Activated CD8-positive, alpha-beta T cell treated with anti-CD3 and anti-CD28 coated beads, Interleukin-2, amount 10 ng/mL, durations not matched to agents 7 days and 5 days (primary cell): Measurements from ENCODE around the gene NPPC. TPM values are rescaled to one million over a fixed set of nuclear protein-coding genes. Genes with fewer than 3 reads are reported as not detected.

Source experiments
- ATAC-seq: fragments of 150-1000 bp; cut with Tn5 transposase; one replicate; pipeline ENCODE4 v1.10.0; 2021; ENCODE audit warnings: moderate library complexity
- CTCF ChIA-PET: fragments of 350-600 bp; sonication (Branson Sonifier 250); formaldehyde crosslinking; loops from one replicate; lab custom pipeline; 2021; ENCODE audit warnings: antibody characterized with exemption; lab: Charles Lee
- POLR2A ChIA-PET: fragments of 350-600 bp; sonication (Branson Sonifier 250); formaldehyde crosslinking; loops from one replicate; lab custom pipeline; 2021; ENCODE audit warnings: antibody characterized with exemption; lab: Charles Lee
- DNase-seq: peaks from one replicate; pipeline ENCODE4 v3.0.0-alpha.2; 2020
- H3K27ac Mint-ChIP-seq: one replicate; pipeline ENCODE4 v1.8.0; 2021; ENCODE audit warnings: mild to moderate bottlenecking, mixed read lengths
- H3K27me3 Mint-ChIP-seq: one replicate; pipeline ENCODE4 v1.8.0; 2021; ENCODE audit warnings: low read depth, mixed read lengths
- H3K36me3 Mint-ChIP-seq: one replicate; pipeline ENCODE4 v1.8.0; 2021; ENCODE audit warnings: low read depth, mixed read lengths
- H3K4me1 Mint-ChIP-seq: one replicate; pipeline ENCODE4 v1.8.0; 2021; ENCODE audit warnings: low read depth, mixed read lengths
- H3K4me3 Mint-ChIP-seq: one replicate; pipeline ENCODE4 v1.8.0; 2021; ENCODE audit warnings: mild to moderate bottlenecking, mixed read lengths
- H3K9me3 Mint-ChIP-seq: one replicate; pipeline ENCODE4 v1.8.0; 2022; ENCODE audit warnings: mixed read lengths; ENCODE audit not compliant: insufficient read depth
- total RNA-seq, 2 experiments: library from RNA; stranded (reverse); gene quantifications; one replicate each; pipeline ENCODE4 v1.2.3, GENCODE V29; 2021

Gene NPPC
- total RNA-seq, 2 experiments from 2014 or later = 1.4 to 1.8 TPM

DNA sequence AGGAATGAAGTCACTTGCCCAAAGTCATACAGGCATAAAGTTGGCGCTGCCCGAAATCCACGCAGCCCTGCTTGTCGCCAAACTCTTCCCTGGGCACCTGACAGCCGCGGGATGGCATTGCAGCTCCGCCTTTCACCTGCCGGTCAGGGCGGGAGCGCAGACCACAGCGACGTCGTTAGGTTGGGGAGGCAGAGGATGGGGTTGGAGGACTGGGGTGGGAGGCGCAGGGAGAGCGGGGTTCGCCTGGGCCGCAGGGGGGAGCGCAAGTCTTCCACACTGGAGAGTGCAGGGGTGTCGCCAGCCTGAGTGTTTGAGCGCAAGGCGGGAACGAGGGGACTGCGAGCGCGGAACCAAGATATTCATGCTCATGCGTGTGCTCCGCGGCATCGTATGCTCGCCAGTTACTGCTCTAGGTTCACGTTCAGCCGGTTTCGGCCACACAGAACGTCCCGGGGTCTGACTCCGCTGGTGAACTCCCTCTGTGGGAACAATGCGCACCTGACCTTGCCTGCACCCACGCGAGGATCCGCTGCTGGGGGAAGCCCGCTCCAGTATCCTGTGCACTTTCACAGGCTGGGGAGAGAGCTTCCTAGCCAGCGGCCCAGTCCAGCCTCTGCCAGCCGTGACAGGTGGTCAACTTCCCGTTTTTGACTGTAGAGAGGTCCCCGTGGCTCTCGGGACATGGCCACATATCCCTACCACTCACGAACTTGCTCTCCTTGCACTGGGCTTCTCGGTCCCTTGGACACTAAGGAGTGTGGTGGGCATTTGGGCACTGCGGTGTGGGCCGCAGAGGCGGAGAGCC is 767 bp upstream of the NPPC start:
- H3K9me3 Mint-ChIP-seq = no peaks in the 10 kb centered on the region
- DNase-seq (peak; percentile 52), ATAC-seq (peak; percentile 18)
- ChIA-PET CTCF (interaction anchor here (0.8 to 9.6 kb wide), 7 partner anchors 11 to 397 kb away, joined by 3 to 99 read pairs (median 6); no protein-coding TSS in a partner anchor), POLR2A (interaction anchor here (1.0 kb wide), 1 partner anchor 10 kb away, joined by 3 read pairs; no protein-coding TSS in a partner anchor)
- peak overlapping the region; percentile 65 for H3K4me3 Mint-ChIP-seq
- no peaks in the 10 kb centered on the region for H3K36me3 Mint-ChIP-seq
- no peak overlapping the region for H3K27ac Mint-ChIP-seq
- H3K27me3 Mint-ChIP-seq = peaks cover 36% of the 10 kb centered on the region
- peaks cover 14% of the 10 kb centered on the region for H3K4me1 Mint-ChIP-seq

DNA sequence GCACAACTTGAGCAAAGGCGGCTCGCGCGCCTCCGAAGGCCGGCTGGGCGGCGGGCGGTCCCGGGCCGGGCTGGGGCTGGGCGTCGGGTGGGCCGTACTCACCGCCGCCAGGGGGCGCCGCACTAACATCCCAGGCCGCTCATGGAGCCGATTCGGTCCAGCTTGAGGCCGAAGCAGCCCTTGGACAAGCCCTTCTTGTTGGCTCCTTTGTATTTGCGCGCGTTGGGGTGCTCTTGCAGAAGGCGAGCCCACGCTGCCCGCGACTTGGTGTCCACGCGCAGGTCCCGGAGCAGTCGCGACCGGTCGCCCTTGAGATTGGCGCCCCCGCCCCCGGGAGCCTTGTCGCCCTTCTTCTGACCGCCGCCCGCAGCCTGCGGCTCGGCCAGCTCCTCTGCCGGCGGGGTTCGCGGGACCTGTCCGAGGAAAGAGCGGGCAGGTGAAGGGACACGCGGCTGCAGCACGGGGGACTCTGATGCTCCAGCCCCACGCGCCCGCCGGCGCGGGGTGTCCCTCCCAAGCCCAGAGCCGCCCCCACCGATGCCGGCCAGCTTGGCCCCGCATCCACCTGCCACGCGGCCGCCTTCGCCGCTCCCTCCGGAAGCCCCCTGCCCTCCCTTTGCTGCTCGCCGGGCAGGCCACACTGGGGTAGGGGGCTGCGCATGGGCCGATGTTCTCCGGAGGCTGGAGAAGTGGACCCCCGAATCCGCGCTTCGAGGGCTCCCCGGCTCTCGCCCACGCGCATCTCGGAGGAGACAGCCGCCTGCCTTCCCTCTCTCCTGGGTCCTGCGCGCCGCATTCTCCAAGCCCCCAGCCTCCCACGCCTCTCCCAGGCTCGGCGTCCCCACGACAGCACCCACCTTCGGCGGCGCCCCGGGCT is 655 bp downstream of the NPPC start:
- Mint-ChIP-seq H3K27ac (no peak overlapping the region), H3K27me3 (peaks cover 34% of the 10 kb centered on the region), H3K9me3 (no peaks in the 10 kb centered on the region), H3K4me1 (peaks cover 14% of the 10 kb centered on the region), H3K4me3 (peak overlapping the region; percentile 60), H3K36me3 (no peaks in the 10 kb centered on the region)
- ATAC-seq (peak; percentile 68), DNase-seq (peak; percentile 78)
- CTCF ChIA-PET = interaction anchor here (0.7 to 9.6 kb wide), 15 partner anchors 9 to 399 kb away, joined by 3 to 99 read pairs (median 5); no protein-coding TSS in a partner anchor
- POLR2A ChIA-PET = interaction anchor here (0.9 kb wide), 1 partner anchor 9 kb away, joined by 3 read pairs; no protein-coding TSS in a partner anchor

DNA sequence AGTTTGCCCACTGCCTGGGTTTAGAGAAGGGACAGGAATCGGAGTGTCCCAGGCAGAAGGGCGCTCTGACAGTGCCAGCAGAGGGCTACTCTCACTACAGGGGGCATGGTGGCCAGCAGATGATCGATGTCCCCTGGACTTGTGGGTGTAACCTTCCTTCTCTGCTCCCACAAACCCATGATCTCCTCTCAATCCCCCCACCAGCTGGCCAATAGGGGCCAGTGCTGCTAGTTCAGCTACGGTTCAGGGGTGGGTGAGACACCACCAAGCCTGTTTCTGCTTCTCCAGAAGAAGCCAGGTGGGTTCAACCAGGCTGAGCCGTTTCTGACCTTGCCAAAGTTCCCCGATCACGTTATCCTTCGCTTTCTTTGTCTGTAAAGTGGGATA is 1.3 kb downstream of the NPPC start:
- Mint-ChIP-seq H3K27ac (no peak overlapping the region), H3K36me3 (no peaks in the 10 kb centered on the region), H3K9me3 (no peaks in the 10 kb centered on the region), H3K27me3 (peaks cover 34% of the 10 kb centered on the region), H3K4me1 (peaks cover 14% of the 10 kb centered on the region), H3K4me3 (peak overlapping the region; percentile 60)
- no peak for DNase-seq
- ATAC-seq = no peak
- CTCF ChIA-PET = interaction anchor here (0.7 to 9.6 kb wide), 11 partner anchors 9 to 399 kb away, joined by 3 to 99 read pairs (median 6); no protein-coding TSS in a partner anchor
- POLR2A ChIA-PET = no interaction called here

DNA sequence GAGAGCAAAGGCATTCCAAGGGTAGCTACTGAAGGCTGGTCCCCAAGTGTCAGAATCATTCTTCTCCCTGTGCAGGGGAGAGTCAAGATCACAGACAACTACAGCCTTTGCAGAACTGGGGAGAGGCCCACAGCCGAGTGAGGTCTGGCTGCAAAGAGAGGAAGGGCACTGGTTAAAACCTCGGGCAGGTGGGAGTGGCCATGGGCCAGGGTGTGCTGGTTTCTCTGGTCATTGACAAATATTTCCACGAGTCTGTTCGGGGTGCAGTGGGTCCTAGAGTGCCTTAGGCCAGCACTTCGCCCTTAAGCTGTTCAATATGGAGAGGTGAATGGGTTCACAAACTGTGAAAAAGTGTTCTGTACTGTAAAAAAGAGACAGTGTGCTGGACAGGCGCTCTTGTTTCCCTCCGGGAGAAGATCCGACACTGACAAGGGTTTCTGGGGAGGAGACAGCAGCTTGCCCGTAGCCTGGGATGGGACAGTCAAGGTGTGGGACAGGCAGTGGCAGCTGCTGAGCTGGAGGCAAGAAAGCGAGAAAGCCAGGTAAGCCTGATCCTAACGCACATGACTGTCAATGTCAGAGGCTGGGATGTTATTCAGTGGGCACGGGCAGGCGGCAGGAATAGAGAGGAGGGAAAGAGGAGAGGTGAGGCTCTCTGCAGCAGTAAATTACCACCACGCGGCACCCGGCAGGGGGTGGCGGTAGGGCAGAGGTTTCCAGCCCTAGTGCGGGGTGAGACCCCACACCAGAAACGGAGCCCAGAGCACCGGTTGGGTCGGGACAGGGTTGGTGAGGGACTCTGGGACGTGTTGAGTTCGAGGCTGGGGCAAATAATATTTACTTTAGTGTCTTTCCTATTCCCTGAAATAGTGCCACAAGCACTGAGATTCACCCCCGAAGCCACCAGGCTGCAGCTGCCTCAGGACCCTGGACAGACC is 2.0 kb downstream of the NPPC start:
- no peaks in the 10 kb centered on the region for H3K36me3 Mint-ChIP-seq
- no peak for DNase-seq
- ChIA-PET CTCF (interaction anchor here (0.7 to 9.6 kb wide), 12 partner anchors 8 to 400 kb away, joined by 3 to 99 read pairs (median 7); no protein-coding TSS in a partner anchor), POLR2A (no interaction called here)
- no peak for ATAC-seq
- peaks cover 14% of the 10 kb centered on the region for H3K4me1 Mint-ChIP-seq
- no peak overlapping the region for H3K27ac Mint-ChIP-seq
- peaks cover 34% of the 10 kb centered on the region for H3K27me3 Mint-ChIP-seq
- H3K4me3 Mint-ChIP-seq = peak overlapping the region; percentile 38
- no peaks in the 10 kb centered on the region for H3K9me3 Mint-ChIP-seq

DNA sequence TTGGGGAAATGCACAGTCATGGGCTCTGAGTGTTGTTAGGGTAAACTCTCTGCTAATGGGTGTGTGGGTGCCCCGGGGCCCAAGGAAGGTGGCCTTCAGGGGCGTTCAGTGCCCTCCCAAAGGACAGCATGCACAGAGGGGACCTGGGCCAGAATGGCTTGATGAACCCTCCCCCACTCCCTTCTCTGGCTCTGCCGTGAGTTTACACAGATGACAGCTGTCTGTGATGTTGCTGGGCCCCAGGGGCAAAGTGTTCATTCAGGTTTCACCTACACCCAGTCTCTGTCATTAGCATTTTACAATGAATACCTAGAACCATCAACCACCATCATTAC is 3.2 kb downstream of the NPPC start:
- CTCF ChIA-PET = interaction anchor here (0.8 to 9.6 kb wide), 6 partner anchors 15 to 401 kb away, joined by 4 to 99 read pairs (median 14); no protein-coding TSS in a partner anchor
- H3K4me1 Mint-ChIP-seq = peaks cover 14% of the 10 kb centered on the region

DNA sequence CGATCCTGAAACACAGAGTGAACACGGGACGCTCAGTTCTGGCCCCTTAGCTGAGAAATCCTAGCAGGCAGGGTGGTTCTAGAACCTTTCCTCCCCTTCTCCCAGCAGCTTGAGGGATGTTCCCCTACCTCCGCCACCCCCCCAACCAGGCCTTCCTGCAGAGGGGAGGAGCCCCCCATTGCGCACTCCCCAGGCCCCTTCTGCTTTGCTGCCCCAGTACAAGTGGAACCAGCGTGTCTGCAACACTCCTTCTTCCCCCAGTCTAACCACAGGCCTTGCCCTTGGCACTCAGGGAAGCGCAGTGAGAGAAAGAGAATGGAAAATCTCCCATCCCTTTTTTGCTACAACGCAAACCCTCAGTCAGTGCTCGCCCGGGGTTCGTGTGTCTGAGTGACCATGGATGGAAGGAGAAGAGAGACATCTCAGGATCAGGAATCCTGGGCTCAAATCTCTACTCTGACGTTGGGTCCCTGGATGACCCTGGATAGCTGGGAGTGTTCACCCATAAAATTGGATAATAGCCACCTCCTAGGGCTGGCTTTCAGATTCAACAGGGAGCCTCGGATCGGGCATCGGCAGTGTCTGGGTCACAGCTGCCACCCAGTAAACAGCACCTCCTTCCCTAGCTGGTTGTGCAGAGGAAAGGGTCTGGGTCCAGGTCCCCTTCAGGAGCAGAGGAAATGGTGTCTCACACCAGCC is 3.7 kb downstream of the NPPC start:
- ChIA-PET POLR2A (no interaction called here), CTCF (interaction anchor here (2.0 to 9.6 kb wide), 4 partner anchors 14 to 402 kb away, joined by 10 to 99 read pairs (median 48); no protein-coding TSS in a partner anchor)
- no peak for ATAC-seq
- H3K27me3 Mint-ChIP-seq = peaks cover 25% of the 10 kb centered on the region
- H3K9me3 Mint-ChIP-seq = no peaks in the 10 kb centered on the region
- no peak overlapping the region for H3K4me3 Mint-ChIP-seq
- H3K36me3 Mint-ChIP-seq = no peaks in the 10 kb centered on the region
- peaks cover 14% of the 10 kb centered on the region for H3K4me1 Mint-ChIP-seq
- DNase-seq = no peak
- no peak overlapping the region for H3K27ac Mint-ChIP-seq

More for the DNA sequence above, 3.2 kb downstream of the NPPC start:
- H3K4me3 Mint-ChIP-seq = no peak overlapping the region
- DNase-seq (no peak), ATAC-seq (no peak)
- H3K27me3 Mint-ChIP-seq = peaks cover 30% of the 10 kb centered on the region
- no peaks in the 10 kb centered on the region for H3K9me3 Mint-ChIP-seq
- POLR2A ChIA-PET = no interaction called here
- no peaks in the 10 kb centered on the region for H3K36me3 Mint-ChIP-seq
- H3K27ac Mint-ChIP-seq = no peak overlapping the region

DNA sequence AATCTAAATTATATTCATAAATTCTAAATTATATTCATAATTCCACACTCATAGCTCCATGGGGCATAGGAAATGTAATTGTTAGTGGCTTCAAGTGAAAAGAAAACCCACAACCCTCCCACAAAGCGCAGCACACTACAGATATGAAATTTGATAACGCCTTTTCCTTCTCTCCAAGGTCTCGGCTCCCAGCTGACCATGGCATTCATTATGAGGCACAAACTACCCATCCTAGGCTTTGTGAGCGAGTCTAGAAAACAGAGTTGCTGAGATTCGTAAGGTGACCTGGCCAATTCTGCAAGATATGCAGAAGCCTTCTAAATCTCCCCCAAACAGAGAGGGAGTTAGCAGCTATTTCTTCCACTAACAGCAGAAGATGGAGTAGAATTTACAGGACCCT is 5.4 kb downstream of the NPPC start:
- Mint-ChIP-seq H3K36me3 (no peaks in the 10 kb centered on the region), H3K27ac (no peak overlapping the region), H3K4me3 (no peak overlapping the region), H3K9me3 (no peaks in the 10 kb centered on the region), H3K27me3 (peaks cover 17% of the 10 kb centered on the region), H3K4me1 (peaks cover 6% of the 10 kb centered on the region)
- POLR2A ChIA-PET = no interaction called here
- CTCF ChIA-PET = interaction anchor here (1.1 to 9.6 kb wide), 3 partner anchors 9 to 403 kb away, joined by 3 to 99 read pairs (median 76); no protein-coding TSS in a partner anchor
- DNase-seq = no peak
- no peak for ATAC-seq

DNA sequence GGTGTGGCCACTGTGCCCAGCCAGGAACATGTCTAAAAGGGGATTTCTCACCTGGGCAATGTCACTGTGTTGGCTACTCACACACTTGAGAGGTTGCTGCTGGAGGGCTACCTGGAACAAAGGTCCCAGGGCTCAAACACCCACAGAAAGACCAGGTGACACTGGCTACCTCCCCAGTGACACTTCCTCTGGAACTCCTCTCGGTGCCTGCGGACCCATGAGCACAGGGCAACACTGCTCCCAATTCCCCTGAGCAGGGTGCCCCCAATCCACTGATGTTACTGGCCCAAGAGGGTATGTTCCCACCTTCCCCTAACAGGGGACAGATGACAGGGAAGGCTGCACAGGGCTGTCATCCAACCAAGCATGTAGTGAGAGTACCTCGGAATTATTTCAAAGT is 5.8 kb downstream of the NPPC start:
- ATAC-seq (no peak), DNase-seq (no peak)
- H3K4me1 Mint-ChIP-seq = peaks cover 6% of the 10 kb centered on the region
- H3K4me3 Mint-ChIP-seq = no peak overlapping the region
- CTCF ChIA-PET = interaction anchor here (1.5 to 9.6 kb wide), 2 partner anchors 221 to 373 kb away, joined by 4 to 76 read pairs; no protein-coding TSS in a partner anchor
- H3K27me3 Mint-ChIP-seq = peaks cover 19% of the 10 kb centered on the region
- no peaks in the 10 kb centered on the region for H3K36me3 Mint-ChIP-seq
- H3K27ac Mint-ChIP-seq = no peak overlapping the region
- POLR2A ChIA-PET = no interaction called here
- no peaks in the 10 kb centered on the region for H3K9me3 Mint-ChIP-seq

DNA sequence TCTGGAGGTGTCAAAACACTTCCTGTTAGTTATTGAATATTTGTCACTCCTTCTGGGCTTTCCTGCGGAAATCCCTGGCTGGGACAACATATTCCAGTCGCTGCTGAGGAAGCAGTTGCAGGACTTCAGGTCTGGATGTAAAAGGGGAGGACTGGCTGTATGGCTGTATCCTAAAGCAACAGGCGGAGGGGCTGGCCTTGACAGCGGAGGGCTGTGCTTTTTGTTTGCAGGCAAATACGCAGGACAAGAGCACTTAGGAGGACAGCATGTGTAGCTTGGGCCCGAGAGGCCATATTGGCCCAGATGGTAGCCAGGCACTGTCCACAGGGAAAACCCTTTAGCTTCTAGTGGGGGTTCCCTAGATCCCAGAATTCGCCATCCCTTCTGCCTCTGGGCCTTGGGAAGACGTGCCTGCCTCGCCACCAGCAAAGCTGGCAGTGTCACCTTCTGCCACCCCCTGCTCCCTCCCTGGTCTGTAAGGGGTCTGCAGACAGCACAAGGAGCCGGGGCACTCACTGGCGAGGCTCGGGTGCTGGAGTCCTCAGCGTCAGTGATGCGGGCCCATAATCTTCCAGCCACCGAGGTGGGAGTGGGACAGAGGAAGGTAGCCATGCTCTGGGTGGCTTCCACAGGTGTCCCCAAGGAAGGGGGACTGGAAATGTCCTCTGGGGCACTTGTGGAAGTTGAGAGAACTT is 6.7 kb downstream of the NPPC start:
- peaks cover 18% of the 10 kb centered on the region for H3K27me3 Mint-ChIP-seq
- ATAC-seq (no peak), DNase-seq (no peak)
- no peaks in the 10 kb centered on the region for H3K9me3 Mint-ChIP-seq
- H3K4me3 Mint-ChIP-seq = no peak overlapping the region
- POLR2A ChIA-PET = no interaction called here
- no peak overlapping the region for H3K27ac Mint-ChIP-seq
- H3K36me3 Mint-ChIP-seq = no peaks in the 10 kb centered on the region
- H3K4me1 Mint-ChIP-seq = peaks cover 4% of the 10 kb centered on the region
- CTCF ChIA-PET = interaction anchor here (1.4 to 1.5 kb wide), 2 partner anchors 13 to 373 kb away, joined by 4 to 7 read pairs; no protein-coding TSS in a partner anchor
